Measurements from ENCODE around the gene TMEM200A.

GRCh38 chr6:130460934-130461333 is 95.1 kb downstream of the TMEM200A start:
- TF ChIP-seq CTCF (IDR thresholded peaks at IDR 0.05; ENCODE audit: poor library complexity, severe bottlenecking) (no peak), EP300 (conservative IDR thresholded peaks at IDR 0.05; ENCODE audit: poor library complexity, severe bottlenecking) (no peak), EZH2 (IDR thresholded peaks at IDR 0.05; ENCODE audit: borderline replicate concordance, insufficient read depth, low read length, poor library complexity, severe bottlenecking) (no peak)

Measured in neural cell (in vitro differentiated cells).